Bone marrow (tissue), 2 donors: ENCODE measurements around the gene CEP192.

Experiments used
- DNase-seq, 2 donors: peaks; one replicate each; lab custom pipeline; 2025; lab: John Stamatoyannopoulos, UW

Gene CEP192

GRCh38 chr18:13101659-13102197 is 110.6 kb downstream of the CEP192 start:
- DNase-seq = no peak

GRCh38 chr18:13103366-13103765 is 112.2 kb downstream of the CEP192 start:
- no peak for DNase-seq

- no peak for DNase-seq
Measured at GRCh38 chr18:13105059-13105458, 113.9 kb downstream of the CEP192 start.

- DNase-seq = no peak
Measured at GRCh38 chr18:13107074-13107473, 115.9 kb downstream of the CEP192 start.

GRCh38 chr18:13108330-13108729 is 117.2 kb downstream of the CEP192 start:
- no peak for DNase-seq

- no peak for DNase-seq
Measured at GRCh38 chr18:13110559-13110958, 119.4 kb downstream of the CEP192 start.

- DNase-seq = no peak
Measured at GRCh38 chr18:13112982-13113381, 121.8 kb downstream of the CEP192 start.

GRCh38 chr18:13120255-13120654 is 129.1 kb downstream of the CEP192 start:
- no peak for DNase-seq

GRCh38 chr18:13120983-13121441 is 129.8 kb downstream of the CEP192 start:
- DNase-seq = no peak

GRCh38 chr18:13124411-13124810 is 133.2 kb downstream of the CEP192 start:
- DNase-seq = no peak

- DNase-seq = no peak
Measured at GRCh38 chr18:13125191-13125590, 134.0 kb downstream of the CEP192 start.

- DNase-seq = no peak
Measured at GRCh38 chr18:13126966-13127598, 135.9 kb downstream of the CEP192 start.

- no peak for DNase-seq
Measured at GRCh38 chr18:13131283-13131682, 140.1 kb downstream of the CEP192 start.

- no peak for DNase-seq
Measured at GRCh38 chr18:13134551-13135401, 143.6 kb downstream of the CEP192 start.

GRCh38 chr18:13136056-13136903 is 145.1 kb downstream of the CEP192 start:
- DNase-seq = no peak

- DNase-seq = peak in 1 of 2 donors; percentile 21
Measured at GRCh38 chr18:13136904-13137669, 145.9 kb downstream of the CEP192 start.

GRCh38 chr18:13137670-13138419 is 146.7 kb downstream of the CEP192 start:
- DNase-seq = peak; percentile 37 to 96

- no peak for DNase-seq
Measured at GRCh38 chr18:13138420-13139139, 147.4 kb downstream of the CEP192 start.

- no peak for DNase-seq
Measured at GRCh38 chr18:13139885-13140450, 148.8 kb downstream of the CEP192 start.

GRCh38 chr18:13141209-13141608 is 150.0 kb downstream of the CEP192 start:
- DNase-seq = no peak
